GM21723 (cell line): ENCODE results near the gene GOLGA1.
"Not testable (repeated sequence)": the region's sequence is repeated elsewhere in the genome, so short reads cannot be mapped to it uniquely, and the experiment has no call there.

Experiments
- ATAC-seq: cut with Tn5 transposase; IDR thresholded peaks from one replicate; pipeline ENCODE4 v1.9.1; 2021; ENCODE audit warnings: mild to moderate bottlenecking, moderate library complexity; ENCODE audit not compliant: unreplicated experiment

GOLGA1 gene

GRCh38 chr9:124941679-124942561 lies 1.0 kb upstream of the GOLGA1 start:
- ATAC-seq: peak; percentile 34

DNA sequence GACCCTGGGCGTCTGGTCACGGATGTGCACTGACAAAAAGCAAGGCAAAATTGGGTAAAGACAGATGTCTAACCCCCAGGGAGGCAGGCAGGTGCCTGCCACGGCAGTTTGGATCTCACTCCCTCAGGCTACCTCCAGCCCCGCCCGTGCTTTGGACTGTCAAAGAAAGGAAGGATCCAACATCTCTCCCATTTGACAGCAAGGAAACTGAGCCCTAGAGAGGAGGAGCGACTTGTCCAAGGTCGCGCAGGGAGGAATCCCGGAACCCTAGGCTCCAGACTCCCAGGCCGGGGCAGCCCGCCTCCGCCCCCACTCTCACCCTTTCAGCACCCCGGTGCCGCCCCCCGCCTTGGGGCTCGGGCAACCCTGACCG lies 376 bp downstream of the GOLGA1 start:
- ATAC-seq: peak; percentile 45

DNA sequence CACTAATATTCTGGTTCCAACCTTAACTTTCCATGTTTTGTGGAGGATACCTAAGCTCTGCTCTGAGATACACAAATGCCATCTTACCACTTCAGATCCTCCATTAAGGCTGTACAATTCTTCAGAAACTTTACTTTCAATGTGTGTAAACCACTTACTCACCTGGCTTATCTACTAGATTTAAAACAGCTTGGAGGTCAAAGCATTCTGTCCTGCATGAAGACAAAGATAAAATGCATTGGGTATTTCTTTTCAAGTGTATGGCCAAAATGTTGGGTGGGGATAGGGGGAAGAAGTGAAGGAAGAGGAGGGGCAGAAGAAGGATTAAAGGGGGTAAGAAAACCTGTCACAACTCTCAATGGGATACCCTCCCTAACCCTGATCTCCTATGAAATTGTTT lies 939 bp downstream of the GOLGA1 start:
- no peak for ATAC-seq

- no peak for ATAC-seq
Measured at GRCh38 chr9:124934290-124934689, 6.6 kb downstream of the GOLGA1 start.

- no peak for ATAC-seq
Measured at GRCh38 chr9:124932333-124932732, 8.6 kb downstream of the GOLGA1 start.

GRCh38 chr9:124929464-124929863 lies 11.4 kb downstream of the GOLGA1 start:
- ATAC-seq: no peak

- ATAC-seq: no peak
Measured at GRCh38 chr9:124928116-124928515, 12.8 kb downstream of the GOLGA1 start.

GRCh38 chr9:124920394-124920793 lies 20.5 kb downstream of the GOLGA1 start:
- not testable (repeated sequence) for ATAC-seq

DNA sequence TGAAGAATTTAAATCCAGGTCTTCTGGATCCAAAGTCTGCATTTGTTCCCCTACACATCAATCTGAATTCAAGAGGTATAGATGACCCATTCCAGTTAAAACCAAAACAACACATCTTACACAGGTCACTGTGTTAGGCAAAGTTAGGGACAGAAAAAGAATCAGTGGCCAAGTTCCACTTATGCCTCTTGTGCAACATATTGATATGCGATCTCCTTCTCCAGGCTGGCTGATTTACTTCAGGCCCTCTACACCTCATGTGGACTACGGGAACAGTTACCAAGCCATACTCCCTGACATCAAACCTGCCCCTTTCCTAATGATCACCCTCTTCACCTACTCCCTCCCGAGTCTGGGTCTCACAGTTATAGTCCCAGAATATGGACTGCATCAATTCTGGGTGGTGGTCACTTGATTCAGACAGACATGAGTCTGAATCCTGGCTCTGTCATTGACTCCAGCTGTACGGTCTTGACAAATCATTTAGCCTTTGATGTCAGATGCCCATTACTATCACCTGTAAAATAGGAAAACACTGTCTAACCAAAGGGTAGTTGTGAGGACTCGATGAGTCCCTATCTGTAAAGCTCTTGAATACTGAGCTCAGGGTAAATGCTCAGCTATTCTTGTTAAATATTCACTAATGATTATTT lies 26.0 kb downstream of the GOLGA1 start:
- ATAC-seq: no peak

DNA sequence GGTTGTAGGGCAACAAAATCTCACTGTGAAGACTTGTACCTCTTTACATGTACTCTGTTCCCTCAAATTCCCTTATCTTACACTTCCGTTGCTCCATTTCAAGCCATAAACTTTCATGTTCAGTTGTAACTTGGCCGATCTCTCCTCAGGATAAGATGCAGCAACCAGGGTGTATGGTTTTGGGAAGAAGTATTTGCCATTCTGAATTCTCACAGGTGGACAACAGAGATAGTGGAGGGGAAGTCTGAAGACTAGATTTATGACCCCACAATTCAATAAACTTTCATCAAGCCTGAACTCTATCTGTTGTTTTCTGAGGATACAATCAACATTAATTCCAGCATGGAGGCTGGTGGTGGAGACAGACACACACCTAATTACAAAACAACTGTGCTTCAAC lies 27.5 kb downstream of the GOLGA1 start:
- no peak for ATAC-seq

- no peak for ATAC-seq
Measured at GRCh38 chr9:124911766-124912165, 29.1 kb downstream of the GOLGA1 start.

GRCh38 chr9:124908098-124908497 lies 32.8 kb downstream of the GOLGA1 start:
- ATAC-seq: no peak

GRCh38 chr9:124906966-124907365 lies 33.9 kb downstream of the GOLGA1 start:
- no peak for ATAC-seq

DNA sequence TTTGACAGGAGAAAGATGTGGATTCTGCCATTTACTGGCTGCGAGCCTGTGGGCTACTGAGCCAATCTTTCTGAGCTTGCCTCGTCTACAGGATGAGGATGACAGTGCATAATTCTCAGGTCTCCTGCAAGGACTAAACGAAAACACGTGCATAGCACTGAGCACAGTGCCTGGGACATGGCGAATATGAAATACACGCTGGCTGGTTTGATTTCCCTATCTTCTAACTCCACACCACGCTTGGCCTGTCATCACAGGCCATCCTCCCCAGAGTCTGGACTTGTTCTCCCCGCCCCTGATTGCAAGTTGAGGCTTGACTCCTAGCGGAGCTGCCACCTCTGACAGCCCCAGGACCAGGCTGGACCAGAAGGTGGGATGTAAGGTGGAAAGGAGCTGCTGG lies 41.0 kb downstream of the GOLGA1 start:
- ATAC-seq: no peak

GRCh38 chr9:124897570-124898460 lies 43.1 kb downstream of the GOLGA1 start:
- ATAC-seq: no peak

DNA sequence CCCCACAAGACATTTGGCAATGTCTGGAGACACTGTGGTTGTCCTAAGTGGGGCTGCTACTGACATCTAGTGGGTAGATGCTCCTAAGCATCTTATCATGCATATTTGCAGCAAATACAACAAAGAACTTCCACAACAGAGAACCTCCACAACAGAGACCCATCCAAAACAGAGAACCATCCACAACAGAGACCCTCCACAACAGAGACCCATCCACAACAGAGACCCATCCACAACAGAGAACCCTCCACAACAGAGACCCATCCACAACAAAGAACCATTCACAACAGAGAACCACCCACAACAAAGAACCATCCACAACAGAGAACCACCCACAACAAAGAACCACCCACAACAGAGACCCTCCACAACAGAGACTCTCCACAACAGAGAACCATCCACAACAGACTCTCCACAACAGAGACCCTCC lies 46.1 kb downstream of the GOLGA1 start:
- ATAC-seq: no peak

DNA sequence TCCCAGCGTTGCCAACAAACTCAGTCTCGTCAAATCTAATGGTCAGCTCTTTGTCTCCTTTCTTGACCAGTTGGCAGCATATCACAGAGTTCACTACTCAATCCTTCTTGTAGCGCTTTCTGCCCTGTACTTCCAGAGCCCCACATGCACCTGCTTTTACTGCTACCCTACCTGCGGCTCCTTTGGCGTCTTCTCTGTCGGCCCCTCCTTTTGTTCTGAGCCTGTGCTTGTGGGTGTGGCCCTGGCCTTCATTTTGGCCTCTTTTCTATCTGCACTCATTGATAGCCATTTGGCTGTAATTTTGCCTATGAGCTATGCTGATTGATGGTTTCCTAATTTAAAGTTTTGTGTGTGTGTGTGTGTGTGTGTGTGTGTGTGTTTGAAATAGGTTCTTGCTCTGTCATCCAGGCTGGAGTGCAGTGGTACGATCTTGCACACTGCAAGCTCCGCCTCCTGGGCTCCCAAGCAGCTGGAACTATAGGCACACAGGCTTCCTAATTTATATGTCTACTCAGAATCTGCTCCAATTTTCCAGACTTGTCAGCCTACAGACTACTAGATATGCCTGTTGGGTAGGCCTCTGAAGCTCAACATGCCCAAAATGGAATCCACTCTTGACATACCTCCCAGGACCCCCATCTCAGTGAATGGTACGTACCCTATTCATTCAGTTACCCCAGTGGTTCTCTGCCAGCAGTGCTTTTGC lies 46.7 kb downstream of the GOLGA1 start:
- no peak for ATAC-seq

- ATAC-seq: no peak
Measured at GRCh38 chr9:124890179-124890578, 50.7 kb downstream of the GOLGA1 start.

DNA sequence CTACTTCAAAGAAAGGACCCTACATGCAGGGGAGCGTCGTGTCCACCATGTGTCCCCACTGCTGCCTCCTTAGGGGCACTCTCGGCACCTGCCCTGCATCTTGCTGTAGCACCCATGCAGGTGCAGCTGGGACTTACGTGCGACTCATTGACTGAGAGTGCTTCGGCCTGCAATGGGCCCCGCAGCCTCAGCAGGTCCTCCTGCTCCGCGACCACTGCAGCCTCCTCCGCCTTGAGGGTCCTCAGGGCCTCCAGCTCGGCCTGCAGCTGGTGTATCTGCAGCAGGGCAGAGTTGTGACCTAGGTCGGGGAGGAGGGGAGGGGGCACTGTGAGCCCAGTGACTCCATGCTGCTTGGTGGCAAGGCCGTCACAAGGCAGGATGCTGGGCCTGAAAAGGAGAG lies 51.9 kb downstream of the GOLGA1 start:
- no peak for ATAC-seq

- no peak for ATAC-seq
Measured at GRCh38 chr9:124887832-124888231, 53.1 kb downstream of the GOLGA1 start.
